HL-60 (cell line): Measurements from ENCODE around the gene NTN4.

ENCODE experiments used
- CTCF ChIP-seq: IDR thresholded peaks from one replicate; pipeline ENCODE4 v1.5.1; 2011; ENCODE audit warnings: low read length, control low read depth, inconsistent platforms; ENCODE audit not compliant: insufficient read depth
- POLR2AphosphoS5 ChIP-seq: IDR thresholded peaks from 2 replicates; pipeline ENCODE4 v1.6.1; 2012; ENCODE audit warnings: low read depth

GRCh38 chr12:95623554-95624170, 166.9 kb downstream of the NTN4 start:
- TF ChIP-seq CTCF, result peak; percentile 50
- TF ChIP-seq POLR2AphosphoS5, result no peak
